H1 (cell line): Measurements from ENCODE around the gene CDC45. TPM values are rescaled to one million over a fixed set of nuclear protein-coding genes. Genes with fewer than 3 reads are reported as not detected.

Experiments
- CTCF ChIA-PET: fragments of 300-600 bp; sonication (Branson Sonifier 250); formaldehyde crosslinking; loops from one replicate; lab custom pipeline; 2021; ENCODE audit not compliant: partially characterized antibody; lab: Charles Lee
- POLR2A ChIA-PET: fragments of 300-600 bp; sonication (Branson Sonifier 250); formaldehyde crosslinking; loops from one replicate; lab custom pipeline; 2021; ENCODE audit warnings: inconsistent platforms; ENCODE audit not compliant: partially characterized antibody; lab: Charles Lee
- DNase-seq, 2 experiments: peaks; one replicate each; pipeline versions ENCODE4 v3.0.0 to v3.0.0-alpha.2; 2010 to 2022; ENCODE audit warnings: low spot score in 2 of 2, low read depth in 1 of 2, mixed read lengths in 1 of 2
- FAIRE-seq: peaks from 2 replicates; lab custom pipeline; 2011; peaks lifted over from hg19 to GRCh38; lab: Jason Lieb, UNC
- H2AFZ ChIP-seq: 2 replicates; pipeline ENCODE4 v1.8.1; 2012; ENCODE audit warnings: low read length, inconsistent platforms
- H2AK5ac ChIP-seq: 2 replicates; pipeline ENCODE4 v1.6.1; 2013; ENCODE audit warnings: low read depth, low read length
- H2BK120ac ChIP-seq: replicated peaks from 2 replicates; pipeline ENCODE3; 2013; ENCODE audit warnings: low read depth, low read length, inconsistent platforms
- H2BK12ac ChIP-seq: 2 replicates; pipeline ENCODE4 v1.6.1; 2013; ENCODE audit warnings: low read depth, low read length
- H2BK15ac ChIP-seq: 2 replicates; pipeline ENCODE4 v1.6.1; 2013; ENCODE audit warnings: low read length
- H2BK20ac ChIP-seq: 2 replicates; pipeline ENCODE4 v1.6.1; 2013; ENCODE audit warnings: low read length
- H2BK5ac ChIP-seq: 2 replicates; pipeline ENCODE4 v1.6.1; 2013; ENCODE audit warnings: low read depth, low read length
- H3K14ac ChIP-seq: 2 replicates; pipeline ENCODE4 v1.6.1; 2013; ENCODE audit warnings: inconsistent platforms; ENCODE audit not compliant: insufficient read length
- H3K18ac ChIP-seq: 2 replicates; pipeline ENCODE4 v1.6.1; 2013; ENCODE audit warnings: low read length; ENCODE audit errors: extremely low read depth
- H3K23ac ChIP-seq: 2 replicates; pipeline ENCODE4 v1.6.1; 2013; ENCODE audit warnings: inconsistent platforms; ENCODE audit not compliant: insufficient read length
- H3K23me2 ChIP-seq: 2 replicates; pipeline ENCODE4 v1.6.1; 2013; ENCODE audit warnings: low read depth, low read length
- H3K27ac ChIP-seq: 2 replicates; pipeline ENCODE4 v1.6.1; 2011; ENCODE audit warnings: low read depth, low read length, inconsistent platforms
- H3K27me3 ChIP-seq, 4 experiments: replicated peaks in 1 of 4; 1 replicate in 1 of 4; 2 replicates in 3 of 4; pipeline versions ENCODE4 v1.6.1 to v1.8.1; 2011 to 2013; ENCODE audit warnings: low read length in 3 of 4, mild to moderate bottlenecking in 3 of 4, inconsistent platforms in 2 of 4, mixed read lengths in 2 of 4, moderate library complexity in 1 of 4; ENCODE audit not compliant: control insufficient read depth in 3 of 4, insufficient read depth in 3 of 4; ENCODE audit errors: extremely low read depth in 1 of 4
- H3K36me3 ChIP-seq, 4 experiments: 2 replicates each; pipeline versions ENCODE4 v1.6.1 to v1.8.1; 2011 to 2013; ENCODE audit warnings: mild to moderate bottlenecking in 4 of 4, low read length in 3 of 4, moderate library complexity in 2 of 4, control low read depth in 1 of 4, inconsistent platforms in 1 of 4; ENCODE audit not compliant: insufficient read depth in 4 of 4, control insufficient read depth in 2 of 4
- H3K4ac ChIP-seq: replicated peaks from 2 replicates; pipeline ENCODE3; 2013; ENCODE audit warnings: low read length, low read depth, mixed read lengths, inconsistent platforms; ENCODE audit not compliant: insufficient read length
- H3K4me1 ChIP-seq, 4 experiments: replicated peaks in 1 of 4; 1 replicate in 1 of 4; 2 replicates in 3 of 4; pipeline versions ENCODE4 v1.6.1 to v1.8.1; 2011 to 2013; ENCODE audit warnings: low read length in 3 of 4, inconsistent platforms in 2 of 4, mixed read lengths in 1 of 4; ENCODE audit not compliant: insufficient read depth in 4 of 4, control insufficient read depth in 3 of 4
- H3K4me2 ChIP-seq, 2 experiments: 2 replicates each; pipeline versions ENCODE4 v1.6.1 to v1.8.1; 2011 to 2013; ENCODE audit warnings: low read depth in 2 of 2, low read length in 2 of 2, control low read depth in 1 of 2, inconsistent platforms in 1 of 2, mild to moderate bottlenecking in 1 of 2; ENCODE audit not compliant: insufficient read depth in 1 of 2
- H3K4me3 ChIP-seq, 4 experiments: fragments of 200-600, 300-600 bp in 1 of 4; sonication (generic), shearing (Covaris generic), sonication (Bioruptor Twin) in 1 of 4; 2 replicates each; pipeline versions ENCODE4 v1.5.1 to v1.8.1; 2011 to 2016; ENCODE audit warnings: low read length in 4 of 4, low read depth in 3 of 4, control low read depth in 2 of 4, inconsistent platforms in 2 of 4, mild to moderate bottlenecking in 2 of 4, mixed read lengths in 1 of 4, moderate library complexity in 1 of 4; ENCODE audit not compliant: insufficient read depth in 2 of 4; ENCODE audit errors: extremely low read depth in 1 of 4
- H3K56ac ChIP-seq: replicated peaks from 2 replicates; pipeline ENCODE3; 2013; ENCODE audit warnings: low read depth, mild to moderate bottlenecking, mixed read lengths, low read length, inconsistent platforms; ENCODE audit not compliant: insufficient read length
- H3K79me1 ChIP-seq: 2 replicates; pipeline ENCODE4 v1.6.1; 2013; ENCODE audit warnings: low read depth, low read length, control low read depth
- H3K79me2 ChIP-seq, 2 experiments: 2 replicates each; pipeline versions ENCODE4 v1.6.1 to v1.8.1; 2012 to 2013; ENCODE audit warnings: low read length in 2 of 2, mild to moderate bottlenecking in 2 of 2, inconsistent platforms in 1 of 2; ENCODE audit not compliant: insufficient read depth in 2 of 2, control insufficient read depth in 1 of 2
- H3K9ac ChIP-seq, 4 experiments: replicated peaks in 1 of 4; 1 replicate in 1 of 4; 2 replicates in 3 of 4; pipeline versions ENCODE4 v1.6.1 to v1.8.1; 2011 to 2013; ENCODE audit warnings: low read depth in 3 of 4, low read length in 3 of 4, control low read depth in 2 of 4, mild to moderate bottlenecking in 2 of 4, moderate library complexity in 2 of 4, inconsistent platforms in 1 of 4; ENCODE audit errors: extremely low read depth in 1 of 4
- H3K9me3 ChIP-seq, 2 experiments: 2 replicates each; pipeline versions ENCODE4 v1.6.1 to v1.8.1; 2012 to 2013; ENCODE audit warnings: mild to moderate bottlenecking in 2 of 2, moderate library complexity in 2 of 2, control low read depth in 1 of 2, inconsistent platforms in 1 of 2, low read depth in 1 of 2, low read length in 1 of 2, mixed read lengths in 1 of 2; ENCODE audit not compliant: insufficient read depth in 2 of 2
- H4K20me1 ChIP-seq, 2 experiments: replicated peaks in 1 of 2; 2 replicates each; pipeline versions ENCODE3 to v1.8.1; 2011 to 2013; ENCODE audit warnings: inconsistent platforms in 2 of 2, low read length in 2 of 2, mild to moderate bottlenecking in 1 of 2; ENCODE audit not compliant: insufficient read depth in 2 of 2, control insufficient read depth in 1 of 2
- H4K5ac ChIP-seq: 2 replicates; pipeline ENCODE4 v1.6.1; 2013; ENCODE audit warnings: low read length, low read depth, mixed read lengths, inconsistent platforms; ENCODE audit not compliant: insufficient read length
- H4K8ac ChIP-seq: 2 replicates; pipeline ENCODE4 v1.8.0; 2013; ENCODE audit warnings: mild to moderate bottlenecking, moderate library complexity, low read length, inconsistent platforms; ENCODE audit not compliant: insufficient read depth; ENCODE audit errors: extremely low read depth
- H4K91ac ChIP-seq: replicated peaks from 2 replicates; pipeline ENCODE3; 2013; ENCODE audit warnings: low read length, mixed read lengths, inconsistent platforms; ENCODE audit not compliant: insufficient read length
- CHD1 ChIP-seq: IDR thresholded peaks from 2 replicates; pipeline ENCODE4 v1.6.1; 2012; ENCODE audit warnings: low read depth, low read length, improper control_type of control experiment
- CREB1 ChIP-seq: IDR thresholded peaks from 2 replicates; pipeline ENCODE4 v1.6.1; 2012; ENCODE audit warnings: inconsistent platforms
- JUN ChIP-seq: IDR thresholded peaks from 2 replicates; pipeline ENCODE4 v1.6.1; 2011; ENCODE audit warnings: low read depth, mild to moderate bottlenecking, improper control_type of control experiment, low read length
- KDM1A ChIP-seq: fragments of 200-600, 300-600 bp; sonication (generic); IDR thresholded peaks from 2 replicates; pipeline ENCODE4 v1.7.1; 2016; ENCODE audit warnings: mild to moderate bottlenecking, low read length, borderline replicate concordance
- KDM4A ChIP-seq: IDR thresholded peaks from one replicate; pipeline ENCODE4 v1.7.1; 2012; ENCODE audit warnings: low read depth, mild to moderate bottlenecking, moderate library complexity, low read length, inconsistent platforms; ENCODE audit not compliant: severe bottlenecking
- KDM5A ChIP-seq: fragments of 200-600 bp; IDR thresholded peaks from 2 replicates; pipeline ENCODE4 v1.7.1; 2012; ENCODE audit warnings: mild to moderate bottlenecking, low read length, inconsistent platforms, mixed read lengths
- MAFK ChIP-seq: IDR thresholded peaks from 2 replicates; pipeline ENCODE4 v1.6.1; 2012; ENCODE audit warnings: low read depth, mild to moderate bottlenecking, improper control_type of control experiment, low read length
- NANOG ChIP-seq: IDR thresholded peaks from 2 replicates; pipeline ENCODE4 v1.6.1; 2011; ENCODE audit warnings: low read length, low read depth, mild to moderate bottlenecking, inconsistent platforms; ENCODE audit not compliant: insufficient read depth, poor library complexity, severe bottlenecking
- POU5F1 ChIP-seq: IDR thresholded peaks from 2 replicates; pipeline ENCODE4 v1.6.1; 2011; ENCODE audit warnings: low read depth, mild to moderate bottlenecking, low read length, moderate library complexity
- SAP30 ChIP-seq: fragments of 300-600 bp; sonication (generic); IDR thresholded peaks from 2 replicates; pipeline ENCODE4 v1.7.1; 2012; ENCODE audit warnings: low read length, moderate library complexity, mild to moderate bottlenecking, inconsistent platforms; ENCODE audit not compliant: insufficient read depth, insufficient replicate concordance
- SIX5 ChIP-seq: IDR thresholded peaks from 2 replicates; pipeline ENCODE4 v1.6.1; 2011; ENCODE audit warnings: mild to moderate bottlenecking, low read depth, low read length
- SP1 ChIP-seq: IDR thresholded peaks from 2 replicates; pipeline ENCODE4 v1.6.1; 2011; ENCODE audit warnings: low read depth, low read length
- SRF ChIP-seq: IDR thresholded peaks from 2 replicates; pipeline ENCODE4 v1.6.1; 2011; ENCODE audit warnings: mild to moderate bottlenecking, low read depth, low read length, moderate library complexity
- WGBS, 2 experiments: shearing (Covaris generic) in 1 of 2; methylation state at CpG; one replicate each; pipeline versions ENCODE4 v1.1.6 to v1.1.7; 2013 to 2015; ENCODE audit warnings: low lambda C conversion rate in 2 of 2, mixed read lengths in 2 of 2, inconsistent platforms in 1 of 2, low coverage in 1 of 2, missing lambda C conversion rate in 1 of 2; ENCODE audit not compliant: insufficient replicate concordance in 2 of 2, insufficient coverage in 1 of 2, insufficient read length in 1 of 2; ENCODE audit errors: extremely low coverage in 1 of 2, missing lambda C conversion rate in 1 of 2; 5-methylcytosine and 5-hydroxymethylcytosine counted together
- polyA plus RNA-seq, 7 experiments: library from polyadenylated mRNA; depleted of rRNA in 3 of 7; stranded (reverse) in 5 of 7; unstranded in 2 of 7; fragments of >200 nt in 5 of 7; fragments of 200-250 nt in 2 of 7; gene quantifications; 1 replicate in 5 of 7; 2 replicates in 1 of 7; 4 replicates in 1 of 7; pipeline versions ENCODE4 v1.2.1 to v1.2.3, GENCODE V29; 2011 to 2013; ENCODE audit warnings: missing spikeins in 2 of 7, mixed read lengths in 2 of 7
- total RNA-seq: library from RNA; stranded (reverse); fragmentation: NEBNext Ultra II Directional; extraction: Animal tissue kit (Norgen Biotek cat#: 25700); gene quantifications from 2 replicates; pipeline ENCODE4 v1.2.1, GENCODE V29; 2021

The CDC45 gene
- total and polyA plus RNA-seq, 2 of the 8 experiments (the other 6 are each of a cell fraction or from before 2014, with no cell fraction given): 31.9 to 37.7 TPM

DNA sequence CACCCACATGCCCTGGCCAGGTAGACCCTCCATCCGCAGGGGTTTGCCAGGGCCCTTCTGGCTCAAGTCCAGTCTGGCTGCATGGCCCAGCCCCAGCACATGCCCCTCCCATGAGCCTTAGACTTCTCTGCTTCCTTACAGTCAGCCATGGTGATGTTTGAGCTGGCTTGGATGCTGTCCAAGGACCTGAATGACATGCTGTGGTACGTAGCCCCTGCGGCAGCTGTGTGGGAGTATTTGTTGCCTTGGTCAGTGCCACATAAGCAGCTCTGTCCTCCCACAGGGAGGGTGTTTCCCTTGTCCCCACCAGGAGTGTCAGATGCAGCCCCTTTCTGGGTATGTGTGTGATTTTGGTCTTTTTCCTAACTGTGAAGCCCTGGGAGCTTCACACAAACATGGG lies 17.5 kb downstream of the CDC45 start:
- Histone ChIP-seq H3K79me2 (no peaks in the 10 kb centered on the region), H4K20me1 (peaks cover 0 to 7% of the 10 kb centered on the region in 2 experiments), H2BK5ac (no peak overlapping the region), H3K4me2 (no peak overlapping the region), H3K9me3 (no peaks in the 10 kb centered on the region), H3K27me3 (no peaks in the 10 kb centered on the region), H3K27ac (no peak overlapping the region), H2AK5ac (no peak overlapping the region), H3K4ac (peak overlapping the region; percentile 14), H3K79me1 (no peaks in the 10 kb centered on the region; the same call in 1 of the 2 replicates), H3K4me3 (no peak overlapping the region), H3K56ac (no peak overlapping the region), H2BK20ac (no peak overlapping the region), H2BK12ac (no peak overlapping the region), H2BK15ac (no peak overlapping the region), H2AFZ (no peak overlapping the region), H3K14ac (no peak overlapping the region), H3K36me3 (peaks cover 11 to 49% (median 24%) of the 10 kb centered on the region in 4 experiments), H4K5ac (no peak overlapping the region), H3K4me1 (no peaks in the 10 kb centered on the region), H3K9ac (no peak overlapping the region), H2BK120ac (no peak overlapping the region), H4K91ac (no peak overlapping the region), H3K18ac (no peak overlapping the region), H4K8ac (no peak overlapping the region), H3K23ac (no peak overlapping the region), H3K23me2 (no peaks in the 10 kb centered on the region)
- CTCF ChIA-PET: interaction anchor here (1.1 to 2.6 kb wide), 5 partner anchors 10 to 182 kb away, joined by 3 to 13 read pairs (median 4); no protein-coding TSS in a partner anchor
- POLR2A ChIA-PET: interaction anchor here (1.0 to 2.4 kb wide), 3 partner anchors 12 to 126 kb away, joined by 3 to 8 read pairs (median 3); no protein-coding TSS in a partner anchor
- no peak for DNase-seq
- no peak for FAIRE-seq
- 82% methylated on average over 3 of the region's 3 CpGs; no CpG with 5 or more reads in 1 of the 2 experiments for WGBS, 2 experiments
- no peak for TF ChIP-seq CREB1
- TF ChIP-seq CHD1: no peak
- TF ChIP-seq JUN: no peak
- TF ChIP-seq NANOG: no peak
- TF ChIP-seq SRF: no peak
- TF ChIP-seq SIX5: no peak
- no peak for TF ChIP-seq KDM1A
- TF ChIP-seq KDM5A: no peak
- no peak for TF ChIP-seq SP1
- no peak for TF ChIP-seq KDM4A
- no peak for TF ChIP-seq SAP30
- TF ChIP-seq MAFK: no peak
- TF ChIP-seq POU5F1: no peak
